Transverse colon (tissue), 3 donors: ENCODE measurements around the gene ORC4.

ENCODE experiments used
- CTCF ChIP-seq, 5 experiments: fragments of 200-600 bp in 3 of 5; fragments of 450-650 bp in 2 of 5; sonication (generic) in 3 of 5; IDR thresholded peaks; 1 replicate in 2 of 5; 2 replicates in 3 of 5; pipeline ENCODE4 v1.5.1; 2016 to 2017; ENCODE audit warnings: antibody characterized with exemption in 5 of 5, inconsistent platforms in 3 of 5, mild to moderate bottlenecking in 2 of 5, moderate library complexity in 1 of 5
- POLR2A ChIP-seq: fragments of 450-650 bp; IDR thresholded peaks from one replicate; pipeline ENCODE4 v1.6.1; 2016; ENCODE audit warnings: antibody characterized with exemption, mild to moderate bottlenecking, moderate library complexity

- no peak for TF ChIP-seq CTCF (IDR thresholded peaks at IDR 0.05)
- TF ChIP-seq POLR2A = no peak
These were observed 31.4 kb downstream of the ORC4 start for GRCh38 chr2:147989102-147989501.
